CD4-positive, alpha-beta T cell treated with Interleukin-17A for 4 hours (primary cell): Measurements from ENCODE around the gene RUSC1.
"Not testable (repeated sequence)": the region's sequence is repeated elsewhere in the genome, so short reads cannot be mapped to it uniquely, and the experiment has no call there.

Source experiments
- DNase-seq: peaks from one replicate; pipeline ENCODE4 v3.0.0-alpha.2; 2020; ENCODE audit warnings: mixed read lengths

The RUSC1 gene

DNA sequence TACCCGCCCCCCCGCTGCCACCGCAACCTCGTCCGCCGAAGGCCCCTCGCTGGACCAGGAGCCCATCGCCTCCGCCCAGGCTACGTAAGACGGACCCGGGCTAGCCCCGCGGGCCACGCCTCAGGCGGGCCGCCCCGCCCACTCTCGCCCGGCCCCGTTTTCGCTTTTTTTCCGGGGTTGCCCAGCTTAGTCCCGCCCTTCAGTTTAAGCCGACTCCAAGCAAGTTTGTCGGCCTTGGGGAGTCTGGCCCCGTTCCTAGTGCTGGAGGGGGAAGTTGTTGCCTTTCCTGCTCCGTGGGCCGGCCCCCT lies 3.0 kb downstream of the RUSC1 start:
- DNase-seq: peak; percentile 86

DNA sequence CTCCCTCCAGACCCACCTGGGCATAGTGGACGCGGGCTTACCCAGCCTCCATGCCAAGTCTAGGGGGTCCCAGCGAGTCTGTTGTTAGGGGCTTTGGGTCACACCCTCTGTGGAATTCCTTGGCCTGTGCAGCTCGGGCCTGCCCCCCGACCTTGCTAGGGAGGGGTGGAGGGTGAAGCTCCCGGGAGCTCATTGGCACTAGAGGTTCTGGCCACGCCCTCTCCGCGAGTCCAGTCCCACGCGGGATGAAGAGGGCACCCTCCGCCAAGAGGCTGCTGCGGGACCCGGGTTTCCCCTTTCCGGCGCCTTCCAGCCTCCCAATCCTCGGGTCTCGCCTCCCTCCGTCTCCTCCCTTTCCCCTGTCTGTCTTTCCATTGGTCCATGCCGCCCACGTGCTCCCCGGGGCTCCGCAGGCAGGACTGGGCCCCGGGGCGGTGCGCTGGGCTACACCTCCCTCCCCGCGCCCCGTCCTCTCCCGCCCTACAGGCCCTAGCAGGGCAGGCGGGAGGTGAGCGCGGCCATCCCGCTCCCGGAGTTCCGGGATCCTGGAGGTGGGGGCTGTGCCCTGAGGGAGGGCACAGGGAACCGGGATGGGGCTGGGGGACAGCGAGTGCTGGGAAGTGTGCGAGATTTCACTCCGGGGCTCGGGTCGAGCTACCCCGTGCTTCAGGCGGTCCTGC lies 3.5 kb downstream of the RUSC1 start:
- peak; percentile 87 for DNase-seq

DNA sequence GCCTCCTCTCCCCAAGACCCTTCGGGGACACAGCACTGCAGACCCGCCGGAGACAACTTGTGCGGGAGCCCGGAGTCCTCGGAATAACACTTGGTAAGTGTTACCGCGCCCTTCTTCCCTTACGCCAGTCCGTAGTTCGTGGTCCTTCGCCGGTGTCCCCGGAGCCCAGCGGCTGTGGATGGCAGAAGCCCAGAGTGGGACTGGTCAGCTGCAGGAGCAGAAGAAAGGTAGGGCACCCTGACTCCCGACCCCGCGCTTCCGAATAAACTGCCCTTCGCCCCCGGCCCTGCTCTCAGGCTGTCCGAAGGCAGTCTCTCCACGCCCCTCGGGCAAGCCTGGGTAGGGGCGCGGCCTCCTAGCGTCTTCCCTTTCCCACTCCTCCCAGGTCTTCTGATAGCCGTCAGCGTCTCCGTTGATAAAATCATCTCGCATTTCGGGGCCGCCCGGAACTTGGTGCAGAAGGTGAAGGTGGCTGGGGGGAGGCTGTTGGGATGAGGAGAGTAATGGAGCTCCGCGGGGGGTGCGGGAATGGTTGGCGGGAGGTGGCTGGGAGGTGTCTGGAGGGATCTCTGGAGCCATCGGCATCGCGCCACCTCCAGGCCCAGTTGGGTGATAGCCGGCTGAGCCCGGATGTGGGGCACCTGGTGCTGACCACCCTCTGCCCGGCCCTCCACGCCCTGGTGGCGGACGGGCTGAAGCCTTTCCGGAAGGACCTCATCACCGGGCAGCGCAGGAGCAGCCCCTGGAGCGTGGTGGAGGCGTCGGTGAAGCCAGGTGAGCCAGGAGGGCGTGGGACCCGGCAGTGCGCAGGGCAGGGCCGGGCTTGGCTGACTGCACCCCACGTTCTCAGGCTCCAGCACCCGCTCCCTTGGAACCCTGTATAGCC lies 4.3 kb downstream of the RUSC1 start:
- DNase-seq: peak; percentile 13

DNA sequence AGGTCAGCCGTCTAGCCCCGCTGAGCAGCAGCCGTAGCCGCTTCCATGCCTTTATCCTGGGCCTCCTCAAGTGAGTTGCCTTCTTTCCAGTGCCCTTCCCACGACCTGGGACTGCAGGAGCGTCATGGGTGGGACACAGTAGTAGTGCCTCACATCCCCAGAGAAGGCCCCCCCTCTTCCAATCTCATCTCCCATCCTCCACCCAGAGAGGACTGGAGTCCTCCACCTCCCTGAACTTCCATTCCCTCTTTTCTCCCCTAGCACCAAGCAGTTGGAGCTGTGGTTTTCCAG lies 4.9 kb downstream of the RUSC1 start:
- DNase-seq: no peak

DNA sequence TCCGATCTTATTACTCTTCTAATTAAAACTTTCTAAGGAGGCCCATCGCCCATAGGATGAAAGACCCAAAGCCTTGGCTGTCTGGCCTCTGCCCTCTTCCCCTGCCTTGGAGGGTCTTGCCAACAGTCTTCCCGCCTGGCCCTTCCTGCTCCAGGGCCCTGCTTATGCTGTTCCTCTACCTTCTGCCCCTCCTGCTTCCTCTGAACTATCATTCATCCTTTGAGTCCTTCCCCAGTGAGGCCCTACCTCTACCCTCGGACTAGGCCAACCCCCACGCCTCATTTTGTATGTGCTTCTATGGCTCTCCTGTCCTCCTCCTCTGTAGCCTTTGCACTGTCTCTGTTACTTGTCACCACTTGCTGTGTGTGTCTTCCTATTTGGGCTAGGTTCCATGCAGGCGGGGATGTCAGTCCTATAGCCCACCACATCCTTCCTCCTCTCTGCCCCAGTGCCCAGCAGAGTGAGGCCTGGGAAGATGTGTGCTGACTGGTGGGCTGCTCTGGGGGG lies 5.4 kb downstream of the RUSC1 start:
- DNase-seq: no peak

DNA sequence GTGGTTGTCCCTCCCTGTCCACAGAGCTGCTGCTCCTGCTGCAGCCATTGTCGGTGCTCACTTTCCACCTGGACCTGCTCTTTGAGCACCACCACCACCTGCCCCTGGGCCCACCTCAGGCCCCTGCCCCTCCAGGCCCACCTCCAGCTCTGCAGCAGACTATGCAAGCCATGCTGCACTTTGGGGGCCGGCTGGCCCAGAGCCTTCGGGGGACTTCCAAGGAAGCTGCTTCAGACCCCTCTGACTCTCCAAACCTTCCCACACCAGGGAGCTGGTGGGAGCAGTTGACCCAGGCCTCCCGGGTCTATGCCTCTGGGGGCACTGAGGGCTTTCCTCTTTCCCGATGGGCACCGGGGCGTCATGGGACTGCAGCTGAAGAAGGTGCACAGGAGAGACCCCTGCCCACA lies 5.9 kb downstream of the RUSC1 start:
- DNase-seq: no peak

DNA sequence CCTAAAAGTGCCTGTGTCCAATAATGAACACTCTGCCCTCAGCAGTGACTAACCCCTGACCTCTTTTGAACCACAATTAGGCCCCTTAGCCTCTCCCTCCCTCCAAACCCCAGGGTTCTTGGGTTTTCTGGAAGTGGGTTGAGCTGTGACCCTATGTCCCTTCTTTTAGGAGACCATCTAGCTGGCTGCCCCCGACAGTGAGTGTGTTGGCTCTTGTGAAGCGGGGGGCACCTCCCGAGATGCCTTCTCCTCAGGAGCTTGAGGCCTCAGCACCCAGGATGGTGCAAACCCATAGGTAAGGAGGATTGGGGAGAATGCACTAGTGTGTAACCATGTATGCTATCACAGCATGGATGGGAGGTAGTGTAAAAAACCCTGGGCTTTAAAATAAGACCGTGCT lies 7.3 kb downstream of the RUSC1 start:
- DNase-seq: no peak

DNA sequence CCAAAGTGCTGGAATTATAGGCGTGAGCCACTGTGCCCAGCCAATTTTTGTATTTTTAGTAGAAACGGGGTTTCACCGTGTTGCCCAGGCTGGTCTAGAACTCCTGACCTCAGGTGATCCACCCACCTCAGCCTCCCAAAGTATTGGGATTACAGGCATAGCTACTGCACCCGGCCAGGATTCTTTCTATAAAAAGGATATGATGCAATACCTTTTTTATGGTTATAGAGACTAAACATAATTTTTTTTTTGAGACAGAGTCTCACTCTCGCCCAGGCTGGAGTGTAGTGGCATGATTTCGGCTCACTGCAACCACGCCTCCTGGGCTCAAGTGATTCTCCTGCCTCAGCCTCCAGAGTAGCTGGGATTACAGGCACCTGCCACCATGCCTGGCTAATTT lies 8.2 kb downstream of the RUSC1 start:
- DNase-seq: not testable (repeated sequence)

DNA sequence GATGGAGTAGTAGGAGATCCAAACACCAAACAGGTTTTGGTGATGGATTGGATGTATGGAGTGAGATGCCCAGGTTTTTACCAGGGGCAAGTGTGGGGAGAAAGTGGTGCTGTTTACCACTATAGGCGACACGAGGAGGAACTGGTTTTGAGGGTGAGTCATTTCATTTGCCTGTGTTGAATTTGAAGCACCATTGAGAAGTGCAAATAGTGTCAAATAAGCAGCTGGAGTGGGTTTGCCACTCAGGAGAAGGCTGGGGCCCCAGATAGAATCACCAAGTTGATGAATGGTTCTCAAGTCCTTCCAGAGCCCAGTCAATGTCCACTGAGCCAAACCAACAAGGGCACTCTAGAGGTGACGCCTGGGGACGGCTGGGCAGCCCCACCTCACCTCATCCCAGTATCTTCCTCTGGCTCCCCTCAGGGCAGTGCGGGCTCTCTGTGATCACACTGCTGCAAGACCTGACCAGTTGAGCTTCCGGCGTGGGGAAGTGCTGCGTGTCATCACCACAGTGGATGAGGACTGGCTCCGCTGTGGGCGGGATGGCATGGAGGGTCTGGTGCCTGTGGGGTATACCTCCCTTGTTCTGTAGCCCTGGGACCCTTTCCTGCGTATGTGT lies 9.4 kb downstream of the RUSC1 start:
- DNase-seq: no peak

DNA sequence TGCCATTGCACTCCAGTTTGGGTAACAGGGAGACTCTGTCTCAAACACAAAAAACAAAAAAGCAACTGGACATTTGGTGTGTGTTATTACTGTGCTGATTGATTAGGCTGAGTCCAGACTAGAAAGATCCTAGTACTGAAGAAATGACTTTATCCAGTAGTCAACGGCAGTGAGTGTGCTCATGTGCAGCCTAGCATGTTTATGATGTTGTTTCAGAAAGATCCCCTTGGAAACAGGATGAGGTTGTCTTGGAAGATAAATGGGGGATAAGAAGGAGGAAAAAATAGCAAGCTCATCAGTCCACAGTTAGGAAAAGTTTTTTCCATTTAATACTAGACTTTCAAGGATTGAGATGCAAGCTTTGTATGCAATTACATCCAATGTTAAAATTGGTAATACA lies 14.3 kb downstream of the RUSC1 start:
- DNase-seq: no peak

DNA sequence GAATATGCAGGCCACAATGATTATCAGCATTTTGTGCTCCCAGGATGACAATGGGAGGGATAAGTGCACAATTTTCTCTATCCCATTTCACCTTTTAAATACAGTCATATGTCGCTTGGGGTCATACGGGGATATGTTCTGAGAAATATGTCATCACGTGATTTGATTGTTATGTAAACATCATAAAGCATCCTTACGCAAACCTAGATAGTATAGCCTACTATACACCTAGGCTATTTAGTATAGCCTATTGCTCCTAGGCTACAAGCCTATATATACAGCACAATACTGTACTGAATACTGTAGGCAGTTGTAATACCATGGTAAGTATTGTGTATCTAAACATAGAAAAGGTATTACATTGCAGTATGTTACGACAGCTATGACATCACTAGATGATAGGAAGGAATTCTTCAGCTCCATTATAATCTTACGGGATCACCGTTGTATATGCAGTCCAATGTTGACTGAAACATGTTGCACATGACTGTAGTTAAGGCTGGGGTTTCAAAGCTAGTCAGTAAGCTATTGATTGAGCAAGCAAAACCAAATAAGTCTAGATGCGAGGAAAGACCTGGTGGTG lies 18.9 kb downstream of the RUSC1 start:
- DNase-seq: no peak

DNA sequence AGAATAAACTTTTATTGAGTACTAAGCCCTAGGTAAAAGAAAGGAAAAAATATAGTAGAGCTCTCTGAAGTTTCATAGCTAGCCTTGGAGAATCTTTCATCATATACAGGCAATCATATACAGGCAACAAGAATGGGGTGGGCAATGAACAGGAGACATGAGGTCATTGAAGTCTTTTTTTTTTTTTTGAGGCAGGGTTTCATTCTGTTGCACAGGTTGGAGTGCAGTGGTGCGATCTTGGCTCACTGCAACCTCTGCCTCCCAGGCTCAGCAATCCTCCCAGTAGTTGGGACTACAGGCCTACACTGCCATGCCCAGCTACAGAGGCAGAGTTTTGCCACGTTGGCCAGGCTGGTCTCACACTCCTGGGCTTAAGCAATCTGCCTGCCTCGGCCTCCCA lies 22.1 kb downstream of the RUSC1 start:
- no peak for DNase-seq

DNA sequence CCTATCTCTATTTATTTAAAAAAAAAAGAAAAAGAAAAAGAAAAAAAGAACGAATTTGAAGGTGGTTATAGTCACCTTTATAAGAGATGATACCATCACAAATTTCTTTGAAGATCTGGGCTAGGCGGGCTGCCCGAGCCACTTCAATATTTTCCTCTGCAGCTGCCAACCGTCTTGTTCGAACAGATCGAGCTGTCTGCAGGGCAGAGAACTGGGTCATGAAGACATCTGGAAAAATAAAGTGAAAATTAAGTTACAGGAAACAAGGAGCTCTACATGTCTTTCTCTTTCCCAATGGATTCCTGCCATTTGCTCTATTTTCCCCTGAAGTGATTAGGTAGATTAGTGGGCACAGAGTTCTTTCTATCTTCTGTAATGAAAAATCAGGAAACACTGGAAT lies 31.9 kb downstream of the RUSC1 start:
- no peak for DNase-seq

DNA sequence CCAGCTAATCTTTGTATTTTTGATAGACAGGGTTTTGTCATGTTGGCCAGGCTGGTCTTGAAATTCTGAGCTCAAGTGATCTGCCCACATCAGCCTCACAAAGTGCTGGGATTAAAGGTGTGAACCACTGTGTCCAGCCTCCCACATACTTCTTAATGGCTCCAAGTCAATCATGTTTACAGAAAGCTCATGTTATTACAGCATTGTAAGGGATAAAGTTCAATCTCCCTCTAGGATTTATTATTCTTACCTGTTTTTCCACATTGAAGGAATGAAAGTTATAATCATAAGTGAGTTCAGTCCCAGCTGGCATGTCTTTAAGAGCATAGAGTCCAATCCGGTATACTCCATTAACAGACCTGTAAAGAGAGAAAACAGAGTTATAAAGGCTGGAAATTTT lies 39.4 kb downstream of the RUSC1 start:
- no peak for DNase-seq

DNA sequence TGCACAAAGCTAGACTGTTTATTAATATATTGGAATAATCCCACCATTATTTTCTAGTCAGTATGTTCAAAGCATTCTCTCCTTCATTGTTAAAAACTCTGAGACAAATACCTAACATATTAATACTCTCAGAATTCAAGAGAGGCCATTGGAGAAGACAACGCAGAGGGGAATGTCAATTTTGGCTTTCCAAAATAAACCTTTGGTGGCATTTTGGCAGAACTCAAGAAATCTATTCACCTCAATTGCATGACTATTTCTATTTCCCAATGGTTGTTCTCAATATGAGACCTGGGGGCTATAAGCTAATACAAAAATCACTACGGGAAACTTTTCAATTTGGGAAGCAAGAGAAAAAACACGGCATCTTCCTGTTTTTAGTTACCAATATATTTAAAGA lies 58.5 kb downstream of the RUSC1 start:
- no peak for DNase-seq

DNA sequence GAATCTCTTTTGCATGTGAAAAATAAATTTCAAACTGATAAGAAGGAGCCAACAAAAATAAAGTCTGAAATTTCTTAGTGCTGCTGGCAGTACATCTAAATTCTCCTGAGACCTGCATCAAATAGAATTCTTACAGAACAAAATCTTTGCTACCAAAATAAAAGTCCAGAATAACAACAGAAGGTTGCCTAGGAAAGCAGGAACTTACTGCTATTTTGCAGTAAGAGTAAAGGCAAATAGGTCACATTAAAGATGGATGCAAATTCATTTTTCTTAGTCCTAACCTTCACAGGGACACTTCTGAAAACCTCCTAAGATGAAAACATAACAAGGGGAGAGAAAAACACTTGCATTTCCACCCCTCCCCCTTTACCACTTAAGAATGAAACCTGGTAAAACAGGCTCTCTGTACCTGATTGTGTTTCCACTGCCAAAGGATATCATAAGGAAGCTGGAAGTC lies 59.0 kb downstream of the RUSC1 start:
- DNase-seq: no peak
